ENCODE measurements around the gene SIK3.

Gene SIK3

GRCh38 chr11:116844722-116845121 is 253.5 kb downstream of the SIK3 start:
- H3K27ac ChIP-seq (ENCODE audit: low read length), result no peak overlapping the region
- no peaks in the 10 kb centered on the region for H3K79me2 ChIP-seq (ENCODE audit: insufficient read depth, low read length)
- no peak for TF ChIP-seq CTCF (IDR thresholded peaks at IDR 0.05; ENCODE audit: borderline replicate concordance, extremely low read depth, low read length, poor library complexity, severe bottlenecking)
- TF ChIP-seq EZH2 (IDR thresholded peaks at IDR 0.05; ENCODE audit: borderline replicate concordance, low read depth, low read length, severe bottlenecking), result no peak
- ATAC-seq (ENCODE audit: insufficient read depth, low read depth) (no peak), DNase-seq (no peak)
- no peaks in the 10 kb centered on the region for H3K27me3 ChIP-seq (ENCODE audit: insufficient read depth, low read length, poor library complexity)
- H3K4me3 ChIP-seq (ENCODE audit: low read depth in 1 of 2, low read length in 2 of 2), result no peak overlapping the region
- H3K9ac ChIP-seq (ENCODE audit: low read depth, low read length), result no peak overlapping the region
- H4K20me1 ChIP-seq (ENCODE audit: insufficient read depth, low read length), result no peaks in the 10 kb centered on the region
- H3K9me3 ChIP-seq (ENCODE audit: insufficient read depth, low read length, severe bottlenecking), result no peaks in the 10 kb centered on the region
- H3K4me2 ChIP-seq (ENCODE audit: insufficient read depth, low read length), result no peak overlapping the region
- no peak overlapping the region for H2AFZ ChIP-seq (ENCODE audit: low read depth, low read length)
- H3K4me1 ChIP-seq (ENCODE audit: insufficient read depth, low read length), result peaks cover 3% of the 10 kb centered on the region; the same call in 1 of the 2 replicates
- H3K36me3 ChIP-seq (ENCODE audit: insufficient read depth, low read length), result peaks cover 49% of the 10 kb centered on the region

- H3K4me1 ChIP-seq (ENCODE audit: insufficient read depth, low read length), result no peaks in the 10 kb centered on the region
- no peak overlapping the region for H3K9ac ChIP-seq (ENCODE audit: low read depth, low read length)
- H4K20me1 ChIP-seq (ENCODE audit: insufficient read depth, low read length), result no peaks in the 10 kb centered on the region
- no peak for TF ChIP-seq EZH2 (IDR thresholded peaks at IDR 0.05; ENCODE audit: borderline replicate concordance, low read depth, low read length, severe bottlenecking)
- TF ChIP-seq CTCF (IDR thresholded peaks at IDR 0.05; ENCODE audit: borderline replicate concordance, extremely low read depth, low read length, poor library complexity, severe bottlenecking), result no peak
- ATAC-seq (ENCODE audit: insufficient read depth, low read depth) (no peak), DNase-seq (no peak)
- no peaks in the 10 kb centered on the region for H3K9me3 ChIP-seq (ENCODE audit: insufficient read depth, low read length, severe bottlenecking)
- H3K4me2 ChIP-seq (ENCODE audit: insufficient read depth, low read length), result no peak overlapping the region
- H3K79me2 ChIP-seq (ENCODE audit: insufficient read depth, low read length), result no peaks in the 10 kb centered on the region
- H3K36me3 ChIP-seq (ENCODE audit: insufficient read depth, low read length), result peaks cover 40% of the 10 kb centered on the region
- H2AFZ ChIP-seq (ENCODE audit: low read depth, low read length), result no peak overlapping the region
- no peak overlapping the region for H3K4me3 ChIP-seq (ENCODE audit: low read depth in 1 of 2, low read length in 2 of 2)
- H3K27me3 ChIP-seq (ENCODE audit: insufficient read depth, low read length, poor library complexity), result no peaks in the 10 kb centered on the region
- no peak overlapping the region for H3K27ac ChIP-seq (ENCODE audit: low read length)
Observed at GRCh38 chr11:116843661-116844060, 254.6 kb downstream of the SIK3 start.

GRCh38 chr11:116842909-116843308 is 255.3 kb downstream of the SIK3 start:
- H3K4me3 ChIP-seq (ENCODE audit: low read depth in 1 of 2, low read length in 2 of 2), result no peak overlapping the region
- H2AFZ ChIP-seq (ENCODE audit: low read depth, low read length), result no peak overlapping the region
- no peaks in the 10 kb centered on the region for H3K27me3 ChIP-seq (ENCODE audit: insufficient read depth, low read length, poor library complexity)
- no peak overlapping the region for H3K27ac ChIP-seq (ENCODE audit: low read length)
- ATAC-seq (ENCODE audit: insufficient read depth, low read depth) (no peak), DNase-seq (no peak)
- H3K9me3 ChIP-seq (ENCODE audit: insufficient read depth, low read length, severe bottlenecking), result no peaks in the 10 kb centered on the region
- H3K4me2 ChIP-seq (ENCODE audit: insufficient read depth, low read length), result no peak overlapping the region
- H3K4me1 ChIP-seq (ENCODE audit: insufficient read depth, low read length), result no peaks in the 10 kb centered on the region
- no peaks in the 10 kb centered on the region for H4K20me1 ChIP-seq (ENCODE audit: insufficient read depth, low read length)
- no peaks in the 10 kb centered on the region for H3K79me2 ChIP-seq (ENCODE audit: insufficient read depth, low read length)
- no peak overlapping the region for H3K9ac ChIP-seq (ENCODE audit: low read depth, low read length)
- TF ChIP-seq CTCF (IDR thresholded peaks at IDR 0.05; ENCODE audit: borderline replicate concordance, extremely low read depth, low read length, poor library complexity, severe bottlenecking) (no peak), EZH2 (IDR thresholded peaks at IDR 0.05; ENCODE audit: borderline replicate concordance, low read depth, low read length, severe bottlenecking) (no peak)
- H3K36me3 ChIP-seq (ENCODE audit: insufficient read depth, low read length), result peaks cover 39% of the 10 kb centered on the region

- Histone ChIP-seq H2AFZ (ENCODE audit: low read depth, low read length) (no peak overlapping the region), H3K4me1 (ENCODE audit: insufficient read depth, low read length) (no peaks in the 10 kb centered on the region), H3K4me2 (ENCODE audit: insufficient read depth, low read length) (no peak overlapping the region), H3K9me3 (ENCODE audit: insufficient read depth, low read length, severe bottlenecking) (no peaks in the 10 kb centered on the region), H3K27me3 (ENCODE audit: insufficient read depth, low read length, poor library complexity) (no peaks in the 10 kb centered on the region), H3K4me3 (ENCODE audit: low read depth in 1 of 2, low read length in 2 of 2) (no peak overlapping the region), H3K36me3 (ENCODE audit: insufficient read depth, low read length) (peaks cover 32% of the 10 kb centered on the region), H3K9ac (ENCODE audit: low read depth, low read length) (no peak overlapping the region), H3K27ac (ENCODE audit: low read length) (no peak overlapping the region), H4K20me1 (ENCODE audit: insufficient read depth, low read length) (no peaks in the 10 kb centered on the region), H3K79me2 (ENCODE audit: insufficient read depth, low read length) (no peaks in the 10 kb centered on the region)
- ATAC-seq (ENCODE audit: insufficient read depth, low read depth) (no peak), DNase-seq (no peak)
- no peak for TF ChIP-seq CTCF (IDR thresholded peaks at IDR 0.05; ENCODE audit: borderline replicate concordance, extremely low read depth, low read length, poor library complexity, severe bottlenecking)
- no peak for TF ChIP-seq EZH2 (IDR thresholded peaks at IDR 0.05; ENCODE audit: borderline replicate concordance, low read depth, low read length, severe bottlenecking)
Observed at GRCh38 chr11:116842117-116842516, 256.1 kb downstream of the SIK3 start.
